IMR-90 (cell line): ENCODE results near the gene CIAO3. TPM values are rescaled to one million over a fixed set of nuclear protein-coding genes. Genes with fewer than 3 reads are reported as not detected.

ENCODE experiments used
- ATAC-seq: fragments of 200-7000 bp; cut with Tn5 transposase; 2 replicates; pipeline ENCODE4 v1.9.1; 2020; ENCODE audit warnings: low read depth, mild to moderate bottlenecking, moderate library complexity
- BruUV-seq: library from RNA; stranded (reverse); fragments of 400-500 nt; replicated peaks from 2 replicates; lab custom pipeline; 2021; lab: Mats Ljungman, UMichigan
- CTCF ChIA-PET: fragments of 300-600 bp; formaldehyde crosslinking; extraction: SDS; loops from one replicate; lab custom pipeline; 2021; ENCODE audit warnings: antibody characterized with exemption; lab: Yijun Ruan, JAX
- POLR2A ChIA-PET: fragments of 300-600 bp; sonication (Branson Sonifier 250); formaldehyde crosslinking; loops from one replicate; lab custom pipeline; 2022; ENCODE audit warnings: antibody characterized with exemption; ENCODE audit not compliant: unreplicated experiment; lab: Charles Lee
- DNase-seq: peaks from one replicate; pipeline ENCODE4 v3.0.0; 2013
- H2AFZ ChIP-seq: replicated peaks from 2 replicates; pipeline ENCODE3; 2013; ENCODE audit warnings: low read length, mild to moderate bottlenecking; ENCODE audit not compliant: poor library complexity
- H2AK5ac ChIP-seq: 2 replicates; pipeline ENCODE4 v1.6.1; 2013; ENCODE audit warnings: low read depth, low read length, inconsistent platforms
- H2AK9ac ChIP-seq: replicated peaks from 2 replicates; pipeline ENCODE3; 2013; ENCODE audit warnings: mild to moderate bottlenecking, low read depth, low read length, moderate library complexity; ENCODE audit not compliant: poor library complexity
- H2BK120ac ChIP-seq: 2 replicates; pipeline ENCODE4 v1.6.1; 2013; ENCODE audit warnings: low read depth, low read length, inconsistent platforms
- H2BK15ac ChIP-seq: 3 replicates; pipeline ENCODE4 v1.6.1; 2013; ENCODE audit warnings: low read depth, low read length, inconsistent platforms
- H2BK20ac ChIP-seq: 2 replicates; pipeline ENCODE4 v1.6.1; 2013; ENCODE audit warnings: low read depth, mild to moderate bottlenecking, inconsistent platforms, low read length, moderate library complexity
- H2BK5ac ChIP-seq: 2 replicates; pipeline ENCODE4 v1.6.1; 2013; ENCODE audit warnings: mild to moderate bottlenecking, low read depth, low read length, inconsistent platforms; ENCODE audit not compliant: poor library complexity, severe bottlenecking
- H3K14ac ChIP-seq: replicated peaks from 2 replicates; pipeline ENCODE4 v1.6.1; 2013; ENCODE audit warnings: low read depth, low read length, inconsistent platforms
- H3K18ac ChIP-seq: 2 replicates; pipeline ENCODE4 v1.6.1; 2013; ENCODE audit warnings: low read depth, low read length, control low read depth
- H3K23ac ChIP-seq: 2 replicates; pipeline ENCODE4 v1.6.1; 2013; ENCODE audit warnings: low read depth, low read length, inconsistent platforms
- H3K27ac ChIP-seq: 2 replicates; pipeline ENCODE4 v1.5.1; 2013; ENCODE audit warnings: mild to moderate bottlenecking, control low read depth, low read length; ENCODE audit not compliant: insufficient read depth
- H3K27me3 ChIP-seq: 2 replicates; pipeline ENCODE4 v1.6.1; 2013; ENCODE audit warnings: low read length; ENCODE audit not compliant: control insufficient read depth, insufficient read depth
- H3K36me3 ChIP-seq: 2 replicates; pipeline ENCODE4 v1.6.1; 2013; ENCODE audit warnings: low read length, mixed read lengths; ENCODE audit not compliant: control insufficient read depth, insufficient read depth
- H3K4ac ChIP-seq: 2 replicates; pipeline ENCODE4 v1.6.1; 2013; ENCODE audit warnings: low read depth, low read length, inconsistent platforms
- H3K4me1 ChIP-seq: 2 replicates; pipeline ENCODE4 v1.6.1; 2013; ENCODE audit warnings: low read length, mixed read lengths; ENCODE audit not compliant: control insufficient read depth, insufficient read depth
- H3K4me2 ChIP-seq: 2 replicates; pipeline ENCODE4 v1.6.1; 2013; ENCODE audit warnings: low read depth, mild to moderate bottlenecking, control low read depth, low read length, moderate library complexity
- H3K4me3 ChIP-seq: 2 replicates; pipeline ENCODE4 v1.5.1; 2013; ENCODE audit warnings: low read depth, mild to moderate bottlenecking, control low read depth, low read length, moderate library complexity; ENCODE audit not compliant: insufficient read depth
- H3K56ac ChIP-seq: 2 replicates; pipeline ENCODE4 v1.6.1; 2013; ENCODE audit warnings: low read length, inconsistent platforms; ENCODE audit not compliant: insufficient read depth; ENCODE audit errors: extremely low read depth
- H3K79me1 ChIP-seq, 2 experiments: 2 replicates each; pipeline ENCODE4 v1.6.1; 2013; ENCODE audit warnings: low read length in 2 of 2, inconsistent platforms in 1 of 2, low read depth in 1 of 2
- H3K9ac ChIP-seq: 2 replicates; pipeline ENCODE4 v1.6.1; 2013; ENCODE audit warnings: low read depth, low read length, control low read depth
- H3K9me1 ChIP-seq: 2 replicates; pipeline ENCODE4 v1.6.1; 2013; ENCODE audit warnings: low read length, inconsistent platforms; ENCODE audit not compliant: insufficient read depth
- H3K9me3 ChIP-seq: 2 replicates; pipeline ENCODE4 v1.6.1; 2013; ENCODE audit warnings: low read length; ENCODE audit not compliant: control insufficient read depth, insufficient read depth
- H4K20me1 ChIP-seq: 2 replicates; pipeline ENCODE4 v1.6.1; 2013; ENCODE audit warnings: low read length, inconsistent platforms; ENCODE audit not compliant: insufficient read depth
- H4K5ac ChIP-seq: 2 replicates; pipeline ENCODE4 v1.6.1; 2013; ENCODE audit warnings: mild to moderate bottlenecking, low read depth, low read length, control low read depth
- H4K8ac ChIP-seq, 2 experiments: 2 replicates each; pipeline ENCODE4 v1.6.1; 2013; ENCODE audit warnings: low read depth in 2 of 2, low read length in 2 of 2, control low read depth in 1 of 2, inconsistent platforms in 1 of 2
- H4K91ac ChIP-seq: 2 replicates; pipeline ENCODE4 v1.6.1; 2013; ENCODE audit warnings: low read depth, low read length, inconsistent platforms; ENCODE audit not compliant: insufficient read depth
- CEBPB ChIP-seq: IDR thresholded peaks from 2 replicates; pipeline ENCODE4 v1.6.1; 2012; ENCODE audit warnings: low read depth, low read length, improper control_type of control experiment
- CHD1 ChIP-seq: IDR thresholded peaks from 2 replicates; pipeline ENCODE4 v1.6.1; 2012; ENCODE audit warnings: low read depth, low read length, improper control_type of control experiment
- POLR2A ChIP-seq: IDR thresholded peaks from 2 replicates; pipeline ENCODE4 v1.6.1; 2012; ENCODE audit warnings: mild to moderate bottlenecking, low read depth, low read length
- RFX5 ChIP-seq: IDR thresholded peaks from 2 replicates; pipeline ENCODE4 v1.8.0; 2012; ENCODE audit warnings: low read depth, mild to moderate bottlenecking, low read length, moderate library complexity
- WGBS, 2 experiments: methylation state at CpG; one replicate each; pipeline versions ENCODE4 v1.1.5 to v1.1.7; 2013; ENCODE audit warnings: missing lambda C conversion rate in 2 of 2; ENCODE audit not compliant: insufficient read length in 1 of 2; ENCODE audit errors: extremely low coverage in 2 of 2; 5-methylcytosine and 5-hydroxymethylcytosine counted together
- dilution Hi-C: fragments of 300-500 bp; cut with HindIII; formaldehyde crosslinking; loops from one replicate; pipeline ENCODE4 v1.14.3; 2018; ENCODE audit warnings: low sequenced_read_pairs; ENCODE audit not compliant: unreplicated experiment
- in situ Hi-C: fragments of 300-500 bp; cut with MboI; formaldehyde crosslinking; loops from 3 replicates; pipeline ENCODE4 v1.14.3; 2019; ENCODE audit warnings: low sequenced_read_pairs, inconsistent platforms, mixed read lengths
- intact Hi-C: fragments of 100-400 bp; cut with micrococcal nuclease; formaldehyde crosslinking; loops from 2 replicates; pipeline ENCODE4 v1.10.0; 2022
- polyA plus RNA-seq, 3 experiments: library from polyadenylated mRNA; depleted of rRNA; stranded (reverse); fragments of >200 nt; gene quantifications; 2 replicates each; pipeline ENCODE4 v1.2.3, GENCODE V29; 2012; ENCODE audit warnings: low replicate concordance in 1 of 3
- total RNA-seq: library from RNA; depleted of rRNA; stranded (reverse); fragments of >200 nt; gene quantifications from 2 replicates; pipeline ENCODE4 v1.2.3, GENCODE V29; 2012
- TF ChIP-seq, protein P1 (sequence below): conservative IDR thresholded peaks from 2 replicates; pipeline ENCODE4 v1.5.1; 2012; ENCODE audit warnings: mild to moderate bottlenecking, low read depth, low read length, improper control_type of control experiment
- TF ChIP-seq, protein P2 (sequence below): fragments of 150-350 bp; IDR thresholded peaks from 2 replicates; pipeline ENCODE4 v1.6.1; 2017; ENCODE audit warnings: mild to moderate bottlenecking, antibody characterized with exemption, low read length, low read depth
- TF ChIP-seq, protein P3 (sequence below): fragments of 150-350 bp; IDR thresholded peaks from 2 replicates; pipeline ENCODE4 v1.6.1; 2016; ENCODE audit warnings: low read depth, mild to moderate bottlenecking, low read length, moderate library complexity, borderline replicate concordance

Gene CIAO3
- total and polyA plus RNA-seq, 2 of the 4 experiments (the other 2 are of a cell fraction), result 17.0 to 20.2 TPM

DNA sequence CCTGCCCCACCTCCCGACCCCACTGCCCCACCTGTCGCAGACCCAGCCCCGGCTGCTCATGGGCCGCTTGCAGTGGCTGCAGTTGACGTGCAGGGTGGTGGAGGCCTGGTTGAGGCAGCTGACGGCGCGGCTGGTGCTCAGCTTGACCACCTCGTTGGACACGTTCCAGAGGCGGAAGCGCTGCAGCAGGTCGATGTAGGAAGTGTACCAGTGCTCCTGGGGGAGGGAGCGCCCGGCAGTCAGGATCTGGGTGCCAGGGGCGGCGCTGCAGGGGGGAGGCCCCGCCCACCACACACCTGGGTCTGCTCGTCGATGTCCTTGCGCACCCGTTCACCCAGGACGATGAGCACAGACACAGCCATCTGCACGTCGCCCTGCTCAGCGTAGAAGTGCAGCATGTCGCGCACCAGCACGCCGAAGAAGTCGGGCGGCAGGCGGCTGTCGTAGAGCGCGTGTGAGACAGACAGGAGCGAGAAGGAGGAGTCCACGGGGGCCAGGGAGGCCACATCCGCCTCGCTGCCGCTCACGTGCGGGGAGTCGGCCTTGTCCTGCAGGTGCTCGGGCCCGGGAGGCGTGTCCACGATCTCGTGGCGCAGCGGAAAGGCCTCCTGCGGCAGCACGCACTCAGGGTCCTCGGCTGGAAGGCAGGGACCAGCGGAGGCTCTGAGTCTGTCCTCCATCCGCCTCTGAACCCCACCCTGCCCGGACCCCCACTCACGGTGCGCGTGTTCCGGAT, 55.7 kb downstream of the CIAO3 start:
- dilution Hi-C loops, result no loop called here
- Histone ChIP-seq H3K23ac (no peak overlapping the region), H3K4me2 (no peak overlapping the region), H3K4me1 (peaks cover 30% of the 10 kb centered on the region), H3K14ac (no peak overlapping the region), H2AFZ (peak overlapping the region; percentile 40), H2BK20ac (no peak overlapping the region), H2AK5ac (no peak overlapping the region), H3K36me3 (peaks cover 41% of the 10 kb centered on the region), H3K27me3 (no peaks in the 10 kb centered on the region), H2AK9ac (peak overlapping the region; percentile 50), H3K9ac (no peak overlapping the region), H3K56ac (no peak overlapping the region), H4K5ac (no peak overlapping the region), H3K4ac (no peak overlapping the region), H3K79me1 (peaks cover 19 to 64% of the 10 kb centered on the region in 2 experiments), H3K18ac (no peak overlapping the region), H3K9me3 (no peaks in the 10 kb centered on the region), H4K20me1 (peaks cover 32% of the 10 kb centered on the region), H3K4me3 (no peak overlapping the region), H2BK15ac (no peak overlapping the region), H3K27ac (no peak overlapping the region), H2BK5ac (no peak overlapping the region), H3K9me1 (peaks cover 13% of the 10 kb centered on the region), H4K8ac (no peak overlapping the region; a peak in 1 of 4 replicates), H2BK120ac (no peak overlapping the region), H4K91ac (no peak overlapping the region)
- ChIA-PET CTCF (no interaction called here), POLR2A (no interaction called here)
- no peak for ATAC-seq
- intact Hi-C loops, result no loop called here
- TF ChIP-seq RFX5 (no peak), CHD1 (no peak), POLR2A (no peak), CEBPB (no peak)
- TF ChIP-seq, protein P1, sequence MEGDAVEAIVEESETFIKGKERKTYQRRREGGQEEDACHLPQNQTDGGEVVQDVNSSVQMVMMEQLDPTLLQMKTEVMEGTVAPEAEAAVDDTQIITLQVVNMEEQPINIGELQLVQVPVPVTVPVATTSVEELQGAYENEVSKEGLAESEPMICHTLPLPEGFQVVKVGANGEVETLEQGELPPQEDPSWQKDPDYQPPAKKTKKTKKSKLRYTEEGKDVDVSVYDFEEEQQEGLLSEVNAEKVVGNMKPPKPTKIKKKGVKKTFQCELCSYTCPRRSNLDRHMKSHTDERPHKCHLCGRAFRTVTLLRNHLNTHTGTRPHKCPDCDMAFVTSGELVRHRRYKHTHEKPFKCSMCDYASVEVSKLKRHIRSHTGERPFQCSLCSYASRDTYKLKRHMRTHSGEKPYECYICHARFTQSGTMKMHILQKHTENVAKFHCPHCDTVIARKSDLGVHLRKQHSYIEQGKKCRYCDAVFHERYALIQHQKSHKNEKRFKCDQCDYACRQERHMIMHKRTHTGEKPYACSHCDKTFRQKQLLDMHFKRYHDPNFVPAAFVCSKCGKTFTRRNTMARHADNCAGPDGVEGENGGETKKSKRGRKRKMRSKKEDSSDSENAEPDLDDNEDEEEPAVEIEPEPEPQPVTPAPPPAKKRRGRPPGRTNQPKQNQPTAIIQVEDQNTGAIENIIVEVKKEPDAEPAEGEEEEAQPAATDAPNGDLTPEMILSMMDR, result no peak
- TF ChIP-seq, protein P2, sequence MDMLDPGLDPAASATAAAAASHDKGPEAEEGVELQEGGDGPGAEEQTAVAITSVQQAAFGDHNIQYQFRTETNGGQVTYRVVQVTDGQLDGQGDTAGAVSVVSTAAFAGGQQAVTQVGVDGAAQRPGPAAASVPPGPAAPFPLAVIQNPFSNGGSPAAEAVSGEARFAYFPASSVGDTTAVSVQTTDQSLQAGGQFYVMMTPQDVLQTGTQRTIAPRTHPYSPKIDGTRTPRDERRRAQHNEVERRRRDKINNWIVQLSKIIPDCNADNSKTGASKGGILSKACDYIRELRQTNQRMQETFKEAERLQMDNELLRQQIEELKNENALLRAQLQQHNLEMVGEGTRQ, result no peak
- TF ChIP-seq, protein P3, sequence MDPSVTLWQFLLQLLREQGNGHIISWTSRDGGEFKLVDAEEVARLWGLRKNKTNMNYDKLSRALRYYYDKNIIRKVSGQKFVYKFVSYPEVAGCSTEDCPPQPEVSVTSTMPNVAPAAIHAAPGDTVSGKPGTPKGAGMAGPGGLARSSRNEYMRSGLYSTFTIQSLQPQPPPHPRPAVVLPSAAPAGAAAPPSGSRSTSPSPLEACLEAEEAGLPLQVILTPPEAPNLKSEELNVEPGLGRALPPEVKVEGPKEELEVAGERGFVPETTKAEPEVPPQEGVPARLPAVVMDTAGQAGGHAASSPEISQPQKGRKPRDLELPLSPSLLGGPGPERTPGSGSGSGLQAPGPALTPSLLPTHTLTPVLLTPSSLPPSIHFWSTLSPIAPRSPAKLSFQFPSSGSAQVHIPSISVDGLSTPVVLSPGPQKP, result no peak
- WGBS, 2 experiments, result 98% methylated on average over 44 of the region's 61 CpGs; no CpG with 5 or more reads in 1 of the 2 experiments
- BruUV-seq, result no TSS peak
- in situ Hi-C loops, result no loop called here
- DNase-seq, result no peak
